Liver (tissue), 3 donors: ENCODE results near the gene PTPN14.

Experiments used
- CTCF ChIP-seq: fragments of 150-350 bp; IDR thresholded peaks from 2 replicates; pipeline ENCODE4 v1.5.1; 2017; ENCODE audit warnings: improper control_type of control experiment, low read depth, low read length; ENCODE audit not compliant: missing input control
- FOXA1 ChIP-seq: IDR thresholded peaks from 2 replicates; pipeline ENCODE4 v1.6.1; 2016; ENCODE audit warnings: antibody characterized with exemption
- NR2F2 ChIP-seq: IDR thresholded peaks from 2 replicates; pipeline ENCODE4 v1.6.1; 2016; ENCODE audit warnings: antibody characterized with exemption
- REST ChIP-seq: IDR thresholded peaks from 2 replicates; pipeline ENCODE4 v1.6.1; 2016; ENCODE audit warnings: antibody characterized with exemption, mild to moderate bottlenecking
- donor health status: healthy.
- donor health status: healthy.

- TF ChIP-seq CTCF (no peak), FOXA1 (no peak), REST (no peak), NR2F2 (no peak)
Observed at GRCh38 chr1:214470132-214470531, 81.3 kb downstream of the PTPN14 start.
